Amniotic epithelial cell (primary cell): Measurements from ENCODE around the gene SPEG.
A peak's percentile ranks its signal among the peaks of the same experiment; 100 is the strongest.

Experiments used
- DNase-seq: peaks from one replicate; pipeline ENCODE4 v3.0.0-alpha.2; 2010; ENCODE audit warnings: low read depth

SPEG gene

GRCh38 chr2:219444566-219445091 is 10.0 kb downstream of the SPEG start:
- no peak for DNase-seq

- DNase-seq, result no peak
Observed at GRCh38 chr2:219445220-219445640, 10.6 kb downstream of the SPEG start.

GRCh38 chr2:219446101-219446504 is 11.5 kb downstream of the SPEG start:
- peak; percentile 87 for DNase-seq

GRCh38 chr2:219446689-219447088 is 12.0 kb downstream of the SPEG start:
- no peak for DNase-seq

GRCh38 chr2:219447242-219448098 is 12.8 kb downstream of the SPEG start:
- DNase-seq, result no peak

GRCh38 chr2:219448099-219448775 is 13.6 kb downstream of the SPEG start:
- DNase-seq, result no peak

- no peak for DNase-seq
Observed at GRCh38 chr2:219448776-219449341, 14.2 kb downstream of the SPEG start.

GRCh38 chr2:219449609-219450008 is 15.0 kb downstream of the SPEG start:
- no peak for DNase-seq

- peak; percentile 40 for DNase-seq
Observed at GRCh38 chr2:219451661-219452360, 17.2 kb downstream of the SPEG start.

GRCh38 chr2:219452361-219453317 is 18.0 kb downstream of the SPEG start:
- peak; percentile 95 for DNase-seq

GRCh38 chr2:219453671-219454590 is 19.3 kb downstream of the SPEG start:
- DNase-seq, result peak; percentile 96

- DNase-seq, result no peak
Observed at GRCh38 chr2:219455581-219455980, 20.9 kb downstream of the SPEG start.

GRCh38 chr2:219457784-219458369 is 23.2 kb downstream of the SPEG start:
- no peak for DNase-seq

- DNase-seq, result no peak
Observed at GRCh38 chr2:219458996-219459395, 24.4 kb downstream of the SPEG start.

GRCh38 chr2:219459460-219460311 is 25.0 kb downstream of the SPEG start:
- DNase-seq, result peak; percentile 52

GRCh38 chr2:219460424-219460926 is 25.8 kb downstream of the SPEG start:
- peak; percentile 94 for DNase-seq

- DNase-seq, result no peak
Observed at GRCh38 chr2:219461047-219461514, 26.4 kb downstream of the SPEG start.

GRCh38 chr2:219461669-219462068 is 27.0 kb downstream of the SPEG start:
- no peak for DNase-seq
